OCI-LY7 (cell line): Measurements from ENCODE around the gene SLC20A1. TPM values are rescaled to one million over a fixed set of nuclear protein-coding genes. Genes with fewer than 3 reads are reported as not detected.

Experiments
- BruUV-seq: library from RNA; stranded (reverse); fragments of 400-500 nt; replicated peaks from 2 replicates; lab custom pipeline; 2021; lab: Mats Ljungman, UMichigan
- CTCF ChIA-PET: fragments of 300-600 bp; sonication (Branson Sonifier 250); formaldehyde crosslinking; loops from one replicate; lab custom pipeline; 2022; ENCODE audit warnings: antibody characterized with exemption; ENCODE audit not compliant: unreplicated experiment; lab: Charles Lee
- POLR2A ChIA-PET: fragments of 300-600 bp; sonication (Branson Sonifier 250); formaldehyde crosslinking; loops from one replicate; lab custom pipeline; 2022; ENCODE audit warnings: antibody characterized with exemption; lab: Charles Lee
- DNase-seq: peaks from one replicate; pipeline ENCODE4 v3.0.0-alpha.2; 2015; ENCODE audit warnings: low spot score
- H2AFZ ChIP-seq: fragments of 200-600 bp; sonication (generic), shearing (Covaris generic); 2 replicates; pipeline ENCODE4 v1.6.1; 2014; ENCODE audit warnings: mild to moderate bottlenecking, antibody characterized with exemption, low read length, moderate library complexity
- H3K27ac ChIP-seq: fragments of 200-600 bp; sonication (generic); 2 replicates; pipeline ENCODE4 v1.5.1; 2014; ENCODE audit warnings: mixed run types, low read depth, mild to moderate bottlenecking, moderate library complexity, low read length, inconsistent platforms; ENCODE audit not compliant: poor library complexity, severe bottlenecking
- H3K36me3 ChIP-seq: fragments of 200-600 bp; sonication (generic); 2 replicates; pipeline ENCODE4 v1.6.1; 2014; ENCODE audit warnings: mild to moderate bottlenecking, antibody characterized with exemption, low read length, moderate library complexity, mixed read lengths; ENCODE audit not compliant: insufficient read depth
- H3K4me1 ChIP-seq: fragments of 200-600 bp; sonication (generic); 2 replicates; pipeline ENCODE4 v1.5.1; 2014; ENCODE audit warnings: mild to moderate bottlenecking, low read length; ENCODE audit not compliant: insufficient read depth, poor library complexity, severe bottlenecking
- H3K4me2 ChIP-seq: fragments of 200-600 bp; sonication (generic); 2 replicates; pipeline ENCODE4 v1.6.1; 2014; ENCODE audit warnings: mild to moderate bottlenecking, low read length
- H3K4me3 ChIP-seq: fragments of 200-600 bp; sonication (generic); 2 replicates; pipeline ENCODE4 v1.5.1; 2014; ENCODE audit warnings: mild to moderate bottlenecking, low read depth, low read length; ENCODE audit not compliant: poor library complexity, severe bottlenecking
- H3K79me2 ChIP-seq: fragments of 200-600 bp; sonication (generic); 2 replicates; pipeline ENCODE4 v1.6.1; 2016; ENCODE audit warnings: low read depth, mild to moderate bottlenecking, low read length, moderate library complexity, mixed read lengths; ENCODE audit not compliant: insufficient read depth
- H3K9me2 ChIP-seq: fragments of 200-600 bp; sonication (generic); 2 replicates; pipeline ENCODE4 v1.6.1; 2016; ENCODE audit warnings: mild to moderate bottlenecking, low read length, mixed read lengths; ENCODE audit not compliant: insufficient read depth
- H3K9me3 ChIP-seq: fragments of 200-600 bp; sonication (generic); 2 replicates; pipeline ENCODE4 v1.6.1; 2014; ENCODE audit warnings: mild to moderate bottlenecking, mixed run types, low read length, mixed read lengths
- H4K20me1 ChIP-seq: fragments of 200-600 bp; sonication (generic); 2 replicates; pipeline ENCODE4 v1.6.1; 2014; ENCODE audit warnings: mild to moderate bottlenecking, antibody characterized with exemption, low read length, moderate library complexity, mixed read lengths; ENCODE audit not compliant: insufficient read depth
- EZH2phosphoT487 ChIP-seq: fragments of 200-600 bp; sonication (generic); IDR thresholded peaks from 2 replicates; pipeline ENCODE4 v1.6.1; 2018; ENCODE audit warnings: low read depth, borderline replicate concordance, mild to moderate bottlenecking, mixed run types, antibody characterized with exemption, low read length, moderate library complexity, mixed read lengths
- intact Hi-C: fragments of 100-400 bp; cut with micrococcal nuclease; formaldehyde crosslinking; loops from one replicate; pipeline ENCODE4 v1.10.0; 2022; ENCODE audit not compliant: unreplicated experiment
- total RNA-seq, 2 experiments: library from RNA; depleted of rRNA in 1 of 2; stranded (reverse); fragments of >200 nt in 1 of 2; shearing (Covaris generic) in 1 of 2; gene quantifications; 2 replicates each; pipeline ENCODE4 v1.2.3, GENCODE V29; 2014 to 2022
- TF ChIP-seq, protein P1 (sequence below): fragments of 200-600 bp; sonication (generic); conservative IDR thresholded peaks from 2 replicates; pipeline ENCODE4 v1.5.1; 2014; ENCODE audit warnings: mild to moderate bottlenecking, antibody characterized with exemption, low read length, moderate library complexity, mixed read lengths

Gene SLC20A1
- total RNA-seq, 2 experiments from 2014 or later = 64.8 to 89.5 TPM

DNA sequence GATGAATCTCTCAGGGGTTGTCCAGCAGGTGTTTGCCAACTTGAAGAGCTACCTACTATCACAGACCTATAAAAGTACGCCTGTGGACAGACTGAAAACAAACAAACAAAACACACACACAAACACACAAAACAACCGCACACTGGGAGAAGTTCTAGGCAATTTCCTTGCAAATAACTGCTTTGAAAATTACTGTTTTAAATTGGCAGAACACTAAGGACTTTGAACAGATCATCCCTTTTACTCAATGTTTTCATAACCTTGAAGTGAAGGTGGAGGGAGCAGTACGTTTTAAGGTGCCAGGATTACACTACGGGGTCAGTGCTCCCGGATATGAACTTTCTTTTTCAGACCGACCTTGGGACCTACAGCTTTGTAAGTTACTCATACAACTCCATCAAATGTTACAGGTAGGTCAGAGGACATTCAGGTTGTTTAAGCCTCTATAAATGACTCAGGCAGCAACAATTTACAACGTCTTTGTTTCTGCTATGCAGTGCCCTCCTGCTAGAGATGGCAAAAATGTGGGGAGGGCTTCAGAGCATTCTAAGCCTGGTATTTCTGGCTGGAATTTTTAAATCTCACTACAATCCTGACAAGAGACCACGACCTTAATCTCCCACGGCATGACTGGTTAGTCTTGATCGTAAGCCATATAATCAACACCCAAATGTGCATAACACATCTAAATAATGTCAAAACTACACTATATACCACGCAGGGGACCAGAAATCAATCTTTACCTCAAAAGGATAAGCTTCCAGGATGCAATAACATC is 1.4 kb upstream of the SLC20A1 start:
- peaks cover 43% of the 10 kb centered on the region for H3K79me2 ChIP-seq
- POLR2A ChIA-PET = interaction anchor here (0.6 to 1.4 kb wide), 8 partner anchors 14 to 761 kb away, joined by 3 to 4 read pairs (median 3); partner anchors contain the start of gene CKAP2L
- H3K27ac ChIP-seq = peak overlapping the region; percentile 47
- peak overlapping the region; percentile 94 for H3K4me2 ChIP-seq
- peaks cover 28% of the 10 kb centered on the region for H3K36me3 ChIP-seq
- TF ChIP-seq, protein P1, sequence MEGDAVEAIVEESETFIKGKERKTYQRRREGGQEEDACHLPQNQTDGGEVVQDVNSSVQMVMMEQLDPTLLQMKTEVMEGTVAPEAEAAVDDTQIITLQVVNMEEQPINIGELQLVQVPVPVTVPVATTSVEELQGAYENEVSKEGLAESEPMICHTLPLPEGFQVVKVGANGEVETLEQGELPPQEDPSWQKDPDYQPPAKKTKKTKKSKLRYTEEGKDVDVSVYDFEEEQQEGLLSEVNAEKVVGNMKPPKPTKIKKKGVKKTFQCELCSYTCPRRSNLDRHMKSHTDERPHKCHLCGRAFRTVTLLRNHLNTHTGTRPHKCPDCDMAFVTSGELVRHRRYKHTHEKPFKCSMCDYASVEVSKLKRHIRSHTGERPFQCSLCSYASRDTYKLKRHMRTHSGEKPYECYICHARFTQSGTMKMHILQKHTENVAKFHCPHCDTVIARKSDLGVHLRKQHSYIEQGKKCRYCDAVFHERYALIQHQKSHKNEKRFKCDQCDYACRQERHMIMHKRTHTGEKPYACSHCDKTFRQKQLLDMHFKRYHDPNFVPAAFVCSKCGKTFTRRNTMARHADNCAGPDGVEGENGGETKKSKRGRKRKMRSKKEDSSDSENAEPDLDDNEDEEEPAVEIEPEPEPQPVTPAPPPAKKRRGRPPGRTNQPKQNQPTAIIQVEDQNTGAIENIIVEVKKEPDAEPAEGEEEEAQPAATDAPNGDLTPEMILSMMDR = no peak
- no peak for TF ChIP-seq EZH2phosphoT487
- TSS peak; percentile 88 for BruUV-seq
- DNase-seq = no peak
- peaks cover 15% of the 10 kb centered on the region; the same call in 1 of the 2 replicates for H4K20me1 ChIP-seq
- peak overlapping the region; percentile 87 for H2AFZ ChIP-seq
- H3K9me2 ChIP-seq = no peaks in the 10 kb centered on the region
- intact Hi-C loops = loop anchor here (10.0 kb wide), 1 partner anchor 760 kb away; the partner anchor contains the start of gene ANAPC1
- CTCF ChIA-PET = interaction anchor here (0.6 to 0.9 kb wide), 2 partner anchors 19 to 82 kb away, joined by 3 to 4 read pairs; no protein-coding TSS in a partner anchor
- no peaks in the 10 kb centered on the region for H3K9me3 ChIP-seq
- H3K4me3 ChIP-seq = peak overlapping the region; percentile 80
- H3K4me1 ChIP-seq = peaks cover 37% of the 10 kb centered on the region

DNA sequence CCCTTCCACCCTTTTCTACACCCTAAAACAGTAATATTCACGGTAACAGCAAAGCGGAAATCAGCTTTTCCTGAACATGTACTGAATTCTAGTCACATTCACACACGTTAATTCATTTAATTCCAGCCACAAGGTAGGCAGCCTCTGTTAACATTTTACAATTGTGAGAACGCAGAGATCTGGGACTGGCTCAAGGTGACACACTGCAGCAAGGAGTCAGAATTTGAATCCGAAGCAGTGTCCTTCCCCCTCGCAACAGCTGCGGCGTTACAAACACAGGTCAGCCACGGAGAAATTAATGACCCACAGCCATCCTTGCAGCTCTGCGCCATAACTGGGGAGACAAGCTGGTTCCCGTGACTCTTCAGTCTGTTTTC is 818 bp upstream of the SLC20A1 start:
- no peak for TF ChIP-seq EZH2phosphoT487
- TF ChIP-seq, protein P1 = no peak
- no TSS peak for BruUV-seq
- Histone ChIP-seq H3K4me2 (peak overlapping the region; percentile 94), H3K9me2 (no peaks in the 10 kb centered on the region), H3K4me1 (peaks cover 40% of the 10 kb centered on the region), H3K27ac (peak overlapping the region; percentile 47), H3K36me3 (peaks cover 34% of the 10 kb centered on the region), H3K79me2 (peaks cover 48% of the 10 kb centered on the region), H2AFZ (peak overlapping the region; percentile 87), H4K20me1 (peaks cover 15% of the 10 kb centered on the region), H3K4me3 (peak overlapping the region; percentile 80), H3K9me3 (no peaks in the 10 kb centered on the region)
- DNase-seq = no peak
- CTCF ChIA-PET = interaction anchor here (0.9 kb wide), 1 partner anchor 81 kb away, joined by 4 read pairs; no protein-coding TSS in a partner anchor
- POLR2A ChIA-PET = interaction anchor here (0.6 to 1.5 kb wide), 10 partner anchors 8 to 762 kb away, joined by 3 to 4 read pairs (median 3); partner anchors contain the start of gene CKAP2L
- intact Hi-C loops = loop anchor here (1.0 to 10.0 kb wide), 4 partner anchors 103 to 760 kb away; partner anchors contain the start of genes ANAPC1, CKAP2L and POLR1B
